ENCODE results near the gene FBXW11.

The FBXW11 gene

DNA sequence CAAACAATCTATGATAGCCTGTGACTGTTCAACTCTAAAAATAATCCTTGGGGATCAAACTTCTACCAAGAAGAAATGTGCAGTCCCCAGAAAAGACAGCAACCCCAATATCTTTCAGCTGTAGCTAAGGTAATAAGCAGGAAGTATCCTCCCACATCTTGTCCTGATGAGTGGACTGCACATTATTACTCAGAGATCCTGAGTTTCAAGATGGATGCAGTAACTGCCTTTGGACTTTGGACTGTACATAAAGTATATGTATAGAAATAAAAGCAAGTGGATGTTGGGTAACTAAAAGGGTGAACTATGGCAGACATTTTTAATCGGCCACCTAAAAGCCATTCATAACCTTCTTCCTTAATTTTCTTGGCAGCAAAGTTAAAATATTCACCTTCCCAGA is 175.8 kb downstream of the FBXW11 start:
- H3K36me3 ChIP-seq (ENCODE audit: insufficient read depth, low read length) = no peaks in the 10 kb centered on the region
- H2AFZ ChIP-seq (ENCODE audit: low read length) = no peak overlapping the region
- no peak overlapping the region for H3K4me3 ChIP-seq (ENCODE audit: low read length, poor library complexity, severe bottlenecking)
- H3K4me1 ChIP-seq (ENCODE audit: insufficient read depth, low read length, poor library complexity, severe bottlenecking) = peaks cover 9% of the 10 kb centered on the region
- no peaks in the 10 kb centered on the region for H3K79me2 ChIP-seq (ENCODE audit: insufficient read depth, low read length)
- H3K27me3 ChIP-seq (ENCODE audit: insufficient read depth, low read length, poor library complexity, severe bottlenecking) = no peaks in the 10 kb centered on the region
- TF ChIP-seq, protein P1, sequence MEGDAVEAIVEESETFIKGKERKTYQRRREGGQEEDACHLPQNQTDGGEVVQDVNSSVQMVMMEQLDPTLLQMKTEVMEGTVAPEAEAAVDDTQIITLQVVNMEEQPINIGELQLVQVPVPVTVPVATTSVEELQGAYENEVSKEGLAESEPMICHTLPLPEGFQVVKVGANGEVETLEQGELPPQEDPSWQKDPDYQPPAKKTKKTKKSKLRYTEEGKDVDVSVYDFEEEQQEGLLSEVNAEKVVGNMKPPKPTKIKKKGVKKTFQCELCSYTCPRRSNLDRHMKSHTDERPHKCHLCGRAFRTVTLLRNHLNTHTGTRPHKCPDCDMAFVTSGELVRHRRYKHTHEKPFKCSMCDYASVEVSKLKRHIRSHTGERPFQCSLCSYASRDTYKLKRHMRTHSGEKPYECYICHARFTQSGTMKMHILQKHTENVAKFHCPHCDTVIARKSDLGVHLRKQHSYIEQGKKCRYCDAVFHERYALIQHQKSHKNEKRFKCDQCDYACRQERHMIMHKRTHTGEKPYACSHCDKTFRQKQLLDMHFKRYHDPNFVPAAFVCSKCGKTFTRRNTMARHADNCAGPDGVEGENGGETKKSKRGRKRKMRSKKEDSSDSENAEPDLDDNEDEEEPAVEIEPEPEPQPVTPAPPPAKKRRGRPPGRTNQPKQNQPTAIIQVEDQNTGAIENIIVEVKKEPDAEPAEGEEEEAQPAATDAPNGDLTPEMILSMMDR (conservative IDR thresholded peaks at IDR 0.05; ENCODE audit: low read length) = no peak
- no peak for TF ChIP-seq EZH2phosphoT487 (IDR thresholded peaks at IDR 0.05; ENCODE audit: borderline replicate concordance)
- no peaks in the 10 kb centered on the region for H4K20me1 ChIP-seq (ENCODE audit: insufficient read depth, low read length, poor library complexity, severe bottlenecking)
- no peak overlapping the region for H3K4me2 ChIP-seq (ENCODE audit: low read depth, low read length, poor library complexity, severe bottlenecking)
- no peak overlapping the region for H3K9ac ChIP-seq (ENCODE audit: low read depth, low read length, poor library complexity, severe bottlenecking)
- no peaks in the 10 kb centered on the region for H3K9me2 ChIP-seq (replicated peaks; ENCODE audit: low read depth, low read length)
- H3K9me3 ChIP-seq (ENCODE audit: insufficient read depth, low read depth, low read length) = no peaks in the 10 kb centered on the region
- no peaks in the 10 kb centered on the region for H3F3A ChIP-seq (ENCODE audit: low read depth)

DNA sequence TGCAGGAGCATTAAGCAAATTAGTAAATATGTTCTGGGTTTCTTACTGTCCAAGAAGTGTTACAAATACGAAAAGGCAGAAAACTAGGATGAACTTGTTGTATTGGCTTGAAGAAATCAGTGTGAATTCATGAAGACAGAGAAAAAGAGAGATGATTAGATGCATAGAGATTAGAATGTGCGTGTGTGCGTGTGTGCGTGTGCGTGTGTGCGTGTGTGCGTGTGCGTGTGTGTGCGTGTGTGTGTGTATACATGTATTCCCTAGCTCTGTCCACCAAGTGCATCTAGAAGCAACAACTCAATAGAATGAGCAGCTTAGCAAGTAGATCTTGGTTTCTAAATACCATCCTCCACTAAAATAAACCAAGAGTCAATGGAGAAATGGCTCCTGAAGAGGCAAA is 179.3 kb downstream of the FBXW11 start:
- Histone ChIP-seq H3K27me3 (ENCODE audit: insufficient read depth, low read length, poor library complexity, severe bottlenecking) (no peaks in the 10 kb centered on the region), H3K9me3 (ENCODE audit: insufficient read depth, low read depth, low read length) (no peaks in the 10 kb centered on the region), H3K9me2 (replicated peaks; ENCODE audit: low read depth, low read length) (no peaks in the 10 kb centered on the region), H3K4me3 (ENCODE audit: low read length, poor library complexity, severe bottlenecking) (no peak overlapping the region), H3F3A (ENCODE audit: low read depth) (no peaks in the 10 kb centered on the region), H3K79me2 (ENCODE audit: insufficient read depth, low read length) (no peaks in the 10 kb centered on the region), H3K9ac (ENCODE audit: low read depth, low read length, poor library complexity, severe bottlenecking) (no peak overlapping the region), H4K20me1 (ENCODE audit: insufficient read depth, low read length, poor library complexity, severe bottlenecking) (no peaks in the 10 kb centered on the region), H3K4me1 (ENCODE audit: insufficient read depth, low read length, poor library complexity, severe bottlenecking) (peaks cover 9% of the 10 kb centered on the region), H3K4me2 (ENCODE audit: low read depth, low read length, poor library complexity, severe bottlenecking) (no peak overlapping the region), H2AFZ (ENCODE audit: low read length) (no peak overlapping the region), H3K36me3 (ENCODE audit: insufficient read depth, low read length) (no peaks in the 10 kb centered on the region)
- TF ChIP-seq, protein P1 (conservative IDR thresholded peaks at IDR 0.05; ENCODE audit: low read length) = no peak
- no peak for TF ChIP-seq EZH2phosphoT487 (IDR thresholded peaks at IDR 0.05; ENCODE audit: borderline replicate concordance)

DNA sequence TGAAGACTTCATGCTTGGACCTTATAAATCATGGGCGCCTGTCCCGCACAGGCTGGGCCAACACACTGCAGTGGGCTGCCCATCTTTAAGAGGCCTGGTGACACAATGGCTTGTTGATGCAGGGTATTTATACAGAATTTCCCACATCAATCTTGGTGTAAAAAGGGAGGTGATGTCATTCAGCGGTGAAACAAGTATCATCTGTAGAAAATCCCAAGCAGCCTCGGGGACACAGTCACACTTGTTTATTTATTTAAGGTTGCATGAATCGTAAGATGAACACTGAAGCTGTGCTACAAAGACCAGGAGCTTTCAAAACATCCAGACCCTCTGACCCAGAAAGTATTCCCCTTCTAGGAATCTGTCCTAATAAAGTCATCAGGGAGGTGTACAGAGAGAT is 180.3 kb downstream of the FBXW11 start:
- Histone ChIP-seq H3K4me2 (ENCODE audit: low read depth, low read length, poor library complexity, severe bottlenecking) (no peak overlapping the region), H3K9me2 (replicated peaks; ENCODE audit: low read depth, low read length) (no peaks in the 10 kb centered on the region), H4K20me1 (ENCODE audit: insufficient read depth, low read length, poor library complexity, severe bottlenecking) (no peaks in the 10 kb centered on the region), H3K9me3 (ENCODE audit: insufficient read depth, low read depth, low read length) (no peaks in the 10 kb centered on the region), H3K36me3 (ENCODE audit: insufficient read depth, low read length) (no peaks in the 10 kb centered on the region), H3F3A (ENCODE audit: low read depth) (no peaks in the 10 kb centered on the region), H2AFZ (ENCODE audit: low read length) (no peak overlapping the region), H3K4me3 (ENCODE audit: low read length, poor library complexity, severe bottlenecking) (no peak overlapping the region), H3K79me2 (ENCODE audit: insufficient read depth, low read length) (no peaks in the 10 kb centered on the region), H3K4me1 (ENCODE audit: insufficient read depth, low read length, poor library complexity, severe bottlenecking) (peaks cover 9% of the 10 kb centered on the region), H3K27me3 (ENCODE audit: insufficient read depth, low read length, poor library complexity, severe bottlenecking) (no peaks in the 10 kb centered on the region), H3K9ac (ENCODE audit: low read depth, low read length, poor library complexity, severe bottlenecking) (no peak overlapping the region)
- TF ChIP-seq EZH2phosphoT487 (IDR thresholded peaks at IDR 0.05; ENCODE audit: borderline replicate concordance) = no peak
- TF ChIP-seq, protein P1 (conservative IDR thresholded peaks at IDR 0.05; ENCODE audit: low read length) = no peak

Data from Loucy (cell line).